PC-3 (cell line): ENCODE results near the gene ZFYVE27. TPM values are rescaled to one million over a fixed set of nuclear protein-coding genes. Genes with fewer than 3 reads are reported as not detected.

ENCODE experiments used
- ATAC-seq: fragments of 200-7000 bp; cut with Tn5 transposase; 2 replicates; pipeline ENCODE4 v1.9.1; 2020; ENCODE audit warnings: mild to moderate bottlenecking, moderate library complexity
- BruUV-seq: library from RNA; stranded (reverse); fragments of 400-500 nt; replicated peaks from 2 replicates; lab custom pipeline; 2021; lab: Mats Ljungman, UMichigan
- CTCF ChIA-PET: fragments of 300-600 bp; sonication (Branson Sonifier 250); formaldehyde crosslinking; loops from one replicate; lab custom pipeline; 2022; ENCODE audit warnings: antibody characterized with exemption; lab: Charles Lee
- POLR2A ChIA-PET: fragments of 300-600 bp; sonication (Branson Sonifier 250); formaldehyde crosslinking; loops from one replicate; lab custom pipeline; 2022; ENCODE audit warnings: antibody characterized with exemption; ENCODE audit not compliant: unreplicated experiment; lab: Charles Lee
- DNase-seq: peaks from one replicate; pipeline ENCODE4 v3.0.0-alpha.2; 2015
- H2AFZ ChIP-seq: fragments of 300-600 bp; sonication (generic); 2 replicates; pipeline ENCODE4 v1.6.0; 2016; ENCODE audit warnings: antibody characterized with exemption, low read length
- H3F3A ChIP-seq: fragments of 300-600 bp; sonication (generic); one replicate; pipeline ENCODE4 v1.6.0; 2017; ENCODE audit warnings: antibody characterized with exemption, low read length, control low read depth, mild to moderate bottlenecking; ENCODE audit not compliant: unreplicated experiment
- H3K27ac ChIP-seq: fragments of 300-600 bp; sonication (generic); 2 replicates; pipeline ENCODE4 v1.5.1; 2016; ENCODE audit warnings: mild to moderate bottlenecking, low read length
- H3K27me3 ChIP-seq: fragments of 300-600 bp; sonication (generic); 2 replicates; pipeline ENCODE4 v1.6.1; 2016; ENCODE audit warnings: low read length, mixed read lengths
- H3K36me3 ChIP-seq: fragments of 300-600 bp; sonication (generic); 2 replicates; pipeline ENCODE4 v1.6.1; 2016; ENCODE audit warnings: low read depth, mixed run types, low read length, mixed read lengths
- H3K4me1 ChIP-seq: fragments of 300-600 bp; sonication (generic); 2 replicates; pipeline ENCODE4 v1.5.1; 2016; ENCODE audit warnings: low read length; ENCODE audit not compliant: insufficient read depth
- H3K4me2 ChIP-seq: fragments of 300-600 bp; sonication (generic); 2 replicates; pipeline ENCODE4 v1.6.0; 2016; ENCODE audit warnings: low read length
- H3K4me3 ChIP-seq: fragments of 300-600 bp; sonication (generic); 2 replicates; pipeline ENCODE4 v1.5.1; 2016; ENCODE audit warnings: mild to moderate bottlenecking, low read length, mixed read lengths
- H3K79me2 ChIP-seq: fragments of 300-600 bp; sonication (generic); 2 replicates; pipeline ENCODE4 v1.6.1; 2017; ENCODE audit warnings: low read length, mixed read lengths
- H3K9ac ChIP-seq: fragments of 300-600 bp; sonication (generic); 2 replicates; pipeline ENCODE4 v1.6.0; 2016; ENCODE audit warnings: mild to moderate bottlenecking, low read length
- H3K9me2 ChIP-seq: fragments of 300-600 bp; sonication (generic); replicated peaks from 2 replicates; pipeline ENCODE4 v1.6.1; 2016; ENCODE audit warnings: mixed run types, low read length, mixed read lengths
- H3K9me3 ChIP-seq: fragments of 300-600 bp; sonication (generic); 2 replicates; pipeline ENCODE4 v1.6.1; 2016; ENCODE audit warnings: low read length, mixed read lengths
- H4K20me1 ChIP-seq: fragments of 300-600 bp; sonication (generic); 2 replicates; pipeline ENCODE4 v1.6.1; 2016; ENCODE audit warnings: low read length, mixed read lengths
- EZH2 ChIP-seq: fragments of 300-600 bp; sonication (generic); IDR thresholded peaks from one replicate; pipeline ENCODE4 v1.6.1; 2017; ENCODE audit warnings: antibody characterized with exemption, mild to moderate bottlenecking, low read length; ENCODE audit not compliant: unreplicated experiment
- EZH2phosphoT487 ChIP-seq: fragments of 300-600 bp; sonication (generic); IDR thresholded peaks from 2 replicates; pipeline ENCODE4 v1.6.1; 2018; ENCODE audit warnings: mild to moderate bottlenecking, antibody characterized with exemption, low read length, borderline replicate concordance
- intact Hi-C: fragments of 100-400 bp; cut with micrococcal nuclease; formaldehyde crosslinking; loops from 2 replicates; pipeline ENCODE4 v1.9.0; 2023
- total RNA-seq: library from RNA; depleted of rRNA; stranded (reverse); fragments of >200 nt; gene quantifications from 2 replicates; pipeline ENCODE4 v1.2.3, GENCODE V29; 2014
- TF ChIP-seq, protein P1 (sequence below): fragments of 300-600 bp; sonication (generic); conservative IDR thresholded peaks from 2 replicates; pipeline ENCODE4 v1.5.1; 2017; ENCODE audit warnings: antibody characterized with exemption, low read depth, mild to moderate bottlenecking, low read length

The ZFYVE27 gene
- total RNA-seq, 1 experiment from 2014 or later, result 13.1 TPM

DNA sequence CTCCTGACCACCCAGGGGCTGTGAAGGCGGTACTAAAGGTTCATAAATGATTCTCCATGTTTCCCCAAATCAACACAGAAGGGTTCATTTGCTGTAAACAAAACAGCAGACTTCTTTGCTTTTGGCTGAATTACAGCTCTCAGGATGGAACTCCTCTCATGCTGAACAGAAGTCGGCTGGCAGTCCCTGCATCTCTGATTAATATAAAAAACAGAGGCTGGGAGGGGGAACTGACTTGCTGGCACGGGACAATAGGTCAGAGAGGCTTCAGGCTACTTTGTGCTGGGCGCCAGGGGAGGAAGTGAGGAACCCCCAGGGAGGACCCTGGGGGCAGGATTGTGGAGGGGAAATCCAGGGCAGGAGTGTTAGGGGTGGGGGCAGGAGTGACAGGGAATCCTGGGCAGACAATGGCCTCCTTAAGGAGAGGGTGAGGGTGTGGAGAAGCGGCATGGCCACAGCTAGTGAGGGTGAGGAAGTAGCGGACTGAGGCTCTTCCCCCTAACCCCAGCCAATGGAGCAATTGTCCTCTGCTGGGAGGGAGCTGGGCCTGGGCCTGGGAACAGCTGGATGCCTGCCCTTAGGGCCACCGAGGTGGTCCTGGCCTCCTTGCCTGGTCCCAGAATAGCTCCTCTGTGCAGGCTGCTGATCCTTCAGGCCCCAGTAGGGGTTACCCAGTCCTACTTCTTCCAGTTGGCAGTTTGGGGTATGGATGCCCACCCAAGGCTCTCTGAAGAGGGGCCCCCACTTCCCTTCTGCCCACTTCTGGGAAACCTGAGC, 44.1 kb downstream of the ZFYVE27 start:
- CTCF ChIA-PET, result no interaction called here
- TF ChIP-seq, protein P1, sequence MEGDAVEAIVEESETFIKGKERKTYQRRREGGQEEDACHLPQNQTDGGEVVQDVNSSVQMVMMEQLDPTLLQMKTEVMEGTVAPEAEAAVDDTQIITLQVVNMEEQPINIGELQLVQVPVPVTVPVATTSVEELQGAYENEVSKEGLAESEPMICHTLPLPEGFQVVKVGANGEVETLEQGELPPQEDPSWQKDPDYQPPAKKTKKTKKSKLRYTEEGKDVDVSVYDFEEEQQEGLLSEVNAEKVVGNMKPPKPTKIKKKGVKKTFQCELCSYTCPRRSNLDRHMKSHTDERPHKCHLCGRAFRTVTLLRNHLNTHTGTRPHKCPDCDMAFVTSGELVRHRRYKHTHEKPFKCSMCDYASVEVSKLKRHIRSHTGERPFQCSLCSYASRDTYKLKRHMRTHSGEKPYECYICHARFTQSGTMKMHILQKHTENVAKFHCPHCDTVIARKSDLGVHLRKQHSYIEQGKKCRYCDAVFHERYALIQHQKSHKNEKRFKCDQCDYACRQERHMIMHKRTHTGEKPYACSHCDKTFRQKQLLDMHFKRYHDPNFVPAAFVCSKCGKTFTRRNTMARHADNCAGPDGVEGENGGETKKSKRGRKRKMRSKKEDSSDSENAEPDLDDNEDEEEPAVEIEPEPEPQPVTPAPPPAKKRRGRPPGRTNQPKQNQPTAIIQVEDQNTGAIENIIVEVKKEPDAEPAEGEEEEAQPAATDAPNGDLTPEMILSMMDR, result no peak
- TF ChIP-seq EZH2 (no peak), EZH2phosphoT487 (no peak)
- Histone ChIP-seq H3K9me2 (no peaks in the 10 kb centered on the region), H3K4me2 (no peak overlapping the region), H3F3A (no peaks in the 10 kb centered on the region), H3K9ac (no peak overlapping the region), H3K27me3 (no peaks in the 10 kb centered on the region), H3K36me3 (no peaks in the 10 kb centered on the region), H3K9me3 (no peaks in the 10 kb centered on the region), H4K20me1 (no peaks in the 10 kb centered on the region), H3K27ac (no peak overlapping the region), H2AFZ (no peak overlapping the region), H3K79me2 (no peaks in the 10 kb centered on the region), H3K4me1 (no peaks in the 10 kb centered on the region), H3K4me3 (no peak overlapping the region)
- no TSS peak for BruUV-seq
- POLR2A ChIA-PET, result no interaction called here
- intact Hi-C loops, result no loop called here
- ATAC-seq (no peak), DNase-seq (no peak)

DNA sequence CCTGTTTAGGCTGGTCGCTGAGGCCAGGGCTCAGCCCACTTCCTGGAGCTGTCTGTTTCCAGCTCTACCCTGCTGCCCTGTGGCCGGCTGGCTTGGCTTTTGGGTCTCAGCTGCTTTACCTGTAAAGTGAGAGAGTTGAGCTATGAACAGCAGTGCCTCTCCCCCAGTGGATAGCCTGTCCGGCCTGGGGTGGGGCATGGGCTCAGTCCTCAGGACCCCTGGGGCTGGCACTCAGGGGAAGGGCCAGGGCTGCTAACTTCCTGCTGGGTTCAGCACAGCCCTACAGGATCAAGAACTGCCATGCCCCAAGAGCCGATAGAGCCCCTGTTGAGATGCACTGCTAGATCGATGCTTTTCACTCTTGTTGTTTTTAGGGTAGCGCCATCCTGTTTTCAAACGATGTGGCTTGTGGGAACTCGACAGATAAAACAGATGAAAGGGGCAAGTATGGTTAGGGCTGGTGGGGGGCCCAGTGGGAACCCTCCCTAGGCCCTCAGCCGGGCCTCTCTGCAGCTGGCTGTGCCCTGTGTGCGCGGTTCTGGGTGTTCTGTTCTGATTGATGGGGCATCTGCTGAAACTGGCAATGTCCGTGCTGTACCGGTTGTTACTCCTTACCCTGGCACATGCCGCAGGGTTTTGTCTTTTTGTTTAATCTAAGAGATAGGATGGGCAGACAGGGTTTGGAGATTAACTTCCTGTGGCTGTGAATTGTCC, 44.8 kb downstream of the ZFYVE27 start:
- Histone ChIP-seq H3K9ac (no peak overlapping the region), H4K20me1 (no peaks in the 10 kb centered on the region), H3K27me3 (no peaks in the 10 kb centered on the region), H3K4me1 (no peaks in the 10 kb centered on the region), H3K9me3 (no peaks in the 10 kb centered on the region), H3K4me3 (no peak overlapping the region), H3K36me3 (no peaks in the 10 kb centered on the region), H3K79me2 (no peaks in the 10 kb centered on the region), H3F3A (no peaks in the 10 kb centered on the region), H2AFZ (no peak overlapping the region), H3K4me2 (no peak overlapping the region), H3K9me2 (no peaks in the 10 kb centered on the region), H3K27ac (no peak overlapping the region)
- ChIA-PET POLR2A (no interaction called here), CTCF (no interaction called here)
- TF ChIP-seq EZH2, result no peak
- no peak for TF ChIP-seq EZH2phosphoT487
- TF ChIP-seq, protein P1, result no peak
- no TSS peak for BruUV-seq
- no peak for ATAC-seq
- no peak for DNase-seq
- intact Hi-C loops, result no loop called here
